HG03558 (cell line): ENCODE results near the gene PACS1.

Experiments used
- ATAC-seq: cut with Tn5 transposase; IDR thresholded peaks from one replicate; pipeline ENCODE4 v1.9.1; 2021; ENCODE audit warnings: moderate number of reproducible peaks; ENCODE audit not compliant: unreplicated experiment; ENCODE audit errors: extremely low read depth

PACS1 gene

DNA sequence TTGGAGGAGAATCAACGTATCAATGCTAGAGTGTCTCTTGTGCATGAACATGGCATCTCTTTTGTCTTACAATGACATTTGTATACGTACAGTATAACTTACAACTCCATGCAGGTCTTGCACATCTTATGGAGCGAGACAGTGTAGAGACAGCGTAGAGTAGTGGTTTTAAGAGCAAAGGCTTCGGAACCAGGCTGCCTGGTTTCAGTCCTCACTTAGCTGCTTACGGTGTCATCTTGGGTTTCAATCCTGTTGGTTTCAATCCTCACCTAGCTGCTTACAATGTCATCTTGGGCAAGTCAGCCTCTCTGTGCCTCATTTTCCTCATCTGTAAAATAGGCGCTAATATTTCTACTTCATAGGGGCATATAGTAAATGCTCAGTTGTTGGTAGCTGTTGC, 98.2 kb downstream of the PACS1 start:
- ATAC-seq, result no peak

- no peak for ATAC-seq
Observed at GRCh38 chr11:66172146-66172545, 102.1 kb downstream of the PACS1 start.

- no peak for ATAC-seq
Observed at GRCh38 chr11:66176650-66177049, 106.6 kb downstream of the PACS1 start.

GRCh38 chr11:66178183-66178582, 108.1 kb downstream of the PACS1 start:
- no peak for ATAC-seq

GRCh38 chr11:66178871-66179270, 108.8 kb downstream of the PACS1 start:
- no peak for ATAC-seq

DNA sequence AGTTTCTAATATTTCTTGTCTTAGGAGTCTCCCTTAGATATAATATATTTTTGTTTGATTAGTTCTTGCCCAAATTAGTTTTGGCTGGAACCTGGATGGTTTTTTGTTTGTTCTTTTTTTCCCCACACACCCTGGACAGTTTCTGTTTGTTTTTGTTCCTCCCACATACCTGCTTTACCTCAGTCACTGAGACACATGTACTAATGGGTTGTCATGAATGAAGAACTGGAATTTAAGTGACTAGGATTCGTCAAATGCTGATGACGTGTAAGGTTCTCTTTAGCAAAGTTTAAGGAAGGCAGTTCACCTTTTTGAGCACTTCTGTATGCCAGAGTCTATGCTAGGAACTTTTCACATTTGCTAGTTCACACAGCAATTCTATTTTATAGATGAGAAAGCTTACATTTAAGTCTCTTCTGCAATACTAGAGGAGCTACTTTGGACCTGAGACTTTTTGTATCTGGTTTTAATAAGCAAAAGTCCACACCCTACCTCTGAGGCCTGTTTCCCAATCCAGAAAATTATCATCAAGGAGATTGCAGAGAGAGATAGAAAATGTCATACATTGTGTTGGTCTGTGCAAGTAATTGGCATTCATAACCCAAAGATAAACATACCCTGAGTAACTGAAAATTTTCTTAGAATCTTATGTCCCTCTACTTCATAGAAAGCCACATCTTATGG, 111.7 kb downstream of the PACS1 start:
- no peak for ATAC-seq

DNA sequence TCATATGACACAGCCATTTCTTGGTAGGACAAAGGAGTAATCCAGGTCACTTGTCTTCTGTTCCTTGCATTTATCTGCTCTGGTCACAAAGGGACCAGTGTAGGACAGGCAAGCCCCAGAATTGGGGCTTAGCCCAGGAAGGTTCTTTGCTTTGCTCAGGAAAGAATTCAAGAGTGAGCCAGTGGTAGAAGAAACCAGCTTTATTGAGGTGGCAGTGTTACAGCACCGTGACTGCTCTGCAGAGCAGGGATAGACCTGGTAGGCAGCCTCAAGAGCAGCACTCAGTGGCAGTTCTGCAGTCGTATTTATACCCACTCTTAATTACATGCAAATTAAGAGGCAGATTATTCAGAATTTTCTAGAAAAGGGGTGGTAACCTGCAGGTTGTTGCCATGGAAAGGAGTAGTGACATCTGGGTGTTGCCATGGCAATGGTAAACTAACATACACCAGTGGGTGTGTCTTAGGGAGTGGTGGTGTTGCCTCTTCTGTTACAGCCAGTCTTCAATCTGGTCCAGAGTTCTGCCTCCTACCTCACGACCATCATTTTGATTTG, 113.5 kb downstream of the PACS1 start:
- no peak for ATAC-seq

DNA sequence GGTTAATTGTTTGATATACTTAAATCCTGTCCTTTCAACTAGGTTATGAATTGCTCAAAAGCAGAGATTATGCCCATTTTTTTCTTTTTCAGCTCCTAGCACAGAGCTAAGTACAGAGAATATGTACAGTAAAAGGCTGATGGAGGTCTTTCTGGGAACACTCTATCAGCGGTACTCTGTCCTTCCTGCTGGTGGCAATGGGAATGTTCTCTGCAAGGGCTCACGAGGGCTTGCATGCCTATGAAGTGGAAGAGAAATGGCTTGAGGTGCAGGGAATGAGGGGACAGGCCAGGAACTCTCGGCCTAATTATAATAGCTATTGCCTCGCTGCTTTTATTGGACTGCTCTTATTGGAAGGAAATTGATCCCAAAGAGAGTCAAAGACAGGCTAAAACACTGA, 114.7 kb downstream of the PACS1 start:
- no peak for ATAC-seq

- no peak for ATAC-seq
Observed at GRCh38 chr11:66186470-66186869, 116.4 kb downstream of the PACS1 start.

DNA sequence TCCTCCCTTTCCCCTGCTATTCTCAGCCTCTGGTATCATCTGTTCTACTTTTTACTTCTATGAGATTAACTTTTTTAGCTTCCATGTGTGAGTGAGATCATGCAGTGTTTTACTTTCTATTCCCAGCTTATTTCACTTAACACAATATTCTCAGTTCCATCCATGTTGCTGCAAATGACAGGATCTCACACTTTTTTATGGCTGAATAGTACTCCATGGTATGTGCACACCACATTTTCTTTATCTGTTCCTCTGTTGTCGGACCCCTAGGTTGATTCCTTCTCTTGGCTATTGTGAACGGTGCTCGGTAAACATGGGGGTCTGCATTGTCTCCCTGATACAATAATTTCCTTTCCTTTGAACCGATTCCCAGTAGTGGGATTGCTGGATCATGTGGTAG, 117.4 kb downstream of the PACS1 start:
- ATAC-seq, result no peak

GRCh38 chr11:66188580-66188979, 118.5 kb downstream of the PACS1 start:
- no peak for ATAC-seq

DNA sequence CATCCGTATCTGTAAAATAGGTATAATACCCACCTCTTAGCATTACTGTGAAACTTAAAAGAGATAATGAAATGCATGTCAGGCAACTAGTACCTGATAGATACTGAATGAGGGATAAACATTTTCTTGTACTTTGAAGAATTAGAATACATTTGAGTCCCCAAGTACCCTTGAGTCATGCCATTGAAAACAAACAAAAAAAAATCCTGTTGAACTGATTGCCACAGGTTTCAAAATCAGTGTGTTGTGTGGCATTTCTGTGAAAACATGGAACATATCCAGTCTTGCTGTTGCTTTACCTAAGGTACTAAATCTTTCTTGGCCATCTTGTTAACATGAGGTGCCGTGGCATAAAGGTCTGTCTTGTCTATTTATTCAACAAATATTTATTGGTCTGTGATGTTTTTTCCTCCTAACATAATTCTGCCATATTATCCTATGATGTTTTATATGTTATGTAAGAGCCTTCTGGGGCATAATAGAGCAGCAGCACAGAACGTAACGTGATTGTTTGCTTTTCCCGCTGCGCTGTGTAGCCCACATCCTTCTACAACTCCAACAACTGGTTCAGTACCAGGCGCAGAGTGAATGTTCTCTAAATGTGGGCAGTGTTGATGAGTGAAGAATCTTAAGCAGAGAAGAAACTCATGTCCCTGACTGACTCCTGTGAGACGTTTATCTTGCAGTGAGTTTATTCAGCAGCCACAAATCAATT, 119.1 kb downstream of the PACS1 start:
- ATAC-seq, result no peak

DNA sequence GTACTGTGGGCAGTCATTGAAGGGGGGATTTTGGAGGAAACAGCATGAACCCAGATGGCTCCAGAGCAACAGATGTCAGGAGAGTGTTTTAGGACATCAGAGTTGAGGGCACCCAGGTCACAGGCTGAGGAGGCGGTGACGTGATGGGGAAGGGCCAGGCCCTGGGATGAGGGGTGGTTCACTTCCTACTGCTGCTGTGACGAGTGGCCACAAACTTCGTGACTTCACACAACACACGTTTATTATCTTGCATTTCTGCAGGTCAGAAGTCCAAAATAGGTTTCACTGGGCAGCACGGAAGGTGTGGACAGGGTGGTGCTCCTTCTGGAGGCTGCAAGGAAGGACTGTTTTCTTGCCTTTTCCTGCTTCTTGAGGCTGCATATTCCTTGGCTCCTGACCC, 120.7 kb downstream of the PACS1 start:
- no peak for ATAC-seq

DNA sequence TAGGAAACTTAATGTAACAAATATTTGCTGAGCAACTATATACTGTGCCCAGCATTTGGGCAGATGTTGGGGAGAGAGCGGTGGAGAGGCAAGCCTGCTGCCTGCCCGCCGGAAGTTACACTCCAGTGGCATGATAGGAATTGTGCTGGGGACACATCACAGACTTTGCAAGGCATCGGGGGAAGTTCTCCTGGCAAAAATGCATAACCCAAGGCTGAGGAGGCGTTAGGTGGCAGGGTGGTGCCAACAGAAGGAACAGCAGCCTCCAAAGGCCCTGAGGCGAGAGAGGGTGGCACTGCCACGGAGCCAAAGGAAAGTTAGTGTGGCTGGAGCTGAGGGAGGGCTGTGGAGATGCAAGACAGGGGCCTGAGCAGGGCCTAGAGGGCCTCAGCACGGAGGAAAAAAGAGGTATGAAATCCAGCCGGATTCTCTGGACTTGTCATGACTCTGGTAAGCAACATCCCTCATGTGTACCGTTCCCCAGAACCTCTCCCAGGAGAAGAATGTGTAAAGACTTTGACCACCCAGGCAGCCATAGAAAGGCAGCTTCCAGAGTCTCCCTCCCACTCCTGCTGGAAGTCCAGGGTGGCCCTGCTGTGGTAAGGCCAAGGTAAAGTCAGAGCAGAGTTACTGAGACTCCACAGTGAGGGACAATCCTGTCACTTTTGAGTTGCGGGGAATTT, 122.2 kb downstream of the PACS1 start:
- no peak for ATAC-seq

DNA sequence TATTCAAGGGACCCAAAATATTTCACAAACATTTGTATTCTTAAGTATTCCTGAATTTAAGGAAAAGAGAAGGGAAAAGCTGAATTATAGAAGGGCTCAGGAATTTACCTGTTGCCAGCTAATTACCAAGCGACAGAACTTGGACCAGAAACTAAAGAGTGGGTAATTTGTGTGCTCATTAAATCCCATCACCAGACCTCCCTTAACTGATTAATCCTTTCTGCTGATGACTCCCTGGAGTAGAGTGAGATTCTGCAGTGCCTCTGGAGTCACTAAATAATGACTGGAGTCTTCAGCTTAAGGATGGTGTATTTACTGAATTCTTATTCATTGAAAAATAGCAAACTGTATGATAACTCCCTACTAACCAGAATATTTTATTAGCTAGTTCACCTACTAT, 124.3 kb downstream of the PACS1 start:
- no peak for ATAC-seq

DNA sequence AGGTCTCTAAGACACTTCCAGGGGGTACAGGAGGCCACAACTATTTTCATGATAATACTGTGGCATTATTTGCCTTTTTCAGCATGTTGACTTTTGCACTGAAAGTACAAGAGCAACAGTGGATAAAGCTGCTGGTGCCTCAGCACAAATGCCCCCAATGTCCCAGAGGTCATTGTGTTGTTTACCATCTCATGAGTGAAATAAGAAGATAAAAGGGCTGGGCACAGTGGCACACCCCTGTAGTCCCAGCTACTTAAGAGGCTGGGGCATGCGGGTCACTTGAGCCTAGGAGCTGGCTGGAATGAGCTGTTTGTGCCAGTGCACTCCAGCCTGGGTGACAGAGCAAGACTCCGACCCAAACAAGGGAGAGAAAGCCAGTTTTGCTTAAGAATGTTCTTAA, 125.8 kb downstream of the PACS1 start:
- ATAC-seq, result no peak

- ATAC-seq, result no peak
Observed at GRCh38 chr11:66203847-66204246, 133.8 kb downstream of the PACS1 start.

DNA sequence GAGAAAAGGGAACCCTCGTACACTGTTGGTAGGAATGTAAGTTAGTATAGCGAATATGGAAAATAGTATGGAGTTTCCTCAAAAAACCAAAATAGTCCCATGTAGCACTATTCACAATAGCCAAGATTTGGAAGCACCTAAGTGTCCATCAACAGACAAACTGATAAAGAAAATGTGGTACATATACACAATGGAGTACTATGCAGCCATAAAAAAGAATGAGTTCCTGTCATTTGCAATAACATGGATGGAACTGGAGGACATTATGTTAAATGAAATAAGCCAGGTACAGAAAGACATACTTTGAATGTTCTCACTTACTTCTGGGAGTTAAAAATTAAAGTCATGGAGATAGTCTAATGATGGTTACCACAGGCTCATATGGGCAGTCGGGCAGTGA, 134.3 kb downstream of the PACS1 start:
- no peak for ATAC-seq

DNA sequence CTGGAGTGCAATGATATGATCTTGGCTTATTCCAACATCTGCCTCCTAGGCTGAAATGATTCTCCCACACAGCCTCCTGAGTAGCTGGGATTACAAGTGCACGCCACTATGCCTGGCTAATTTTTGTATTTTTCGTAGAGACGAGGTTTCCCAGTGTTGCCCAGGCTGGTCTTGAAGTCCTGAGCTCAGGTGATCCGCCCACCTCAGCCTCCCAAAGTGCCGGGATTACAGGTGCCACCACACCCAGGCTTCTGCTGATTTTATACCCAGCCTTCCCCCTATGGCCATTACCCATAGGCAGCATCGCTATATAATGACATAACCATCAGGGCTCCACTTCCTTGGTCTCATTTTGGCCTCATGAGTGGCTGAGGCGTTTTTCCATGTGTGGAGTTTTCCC, 137.7 kb downstream of the PACS1 start:
- ATAC-seq, result no peak

DNA sequence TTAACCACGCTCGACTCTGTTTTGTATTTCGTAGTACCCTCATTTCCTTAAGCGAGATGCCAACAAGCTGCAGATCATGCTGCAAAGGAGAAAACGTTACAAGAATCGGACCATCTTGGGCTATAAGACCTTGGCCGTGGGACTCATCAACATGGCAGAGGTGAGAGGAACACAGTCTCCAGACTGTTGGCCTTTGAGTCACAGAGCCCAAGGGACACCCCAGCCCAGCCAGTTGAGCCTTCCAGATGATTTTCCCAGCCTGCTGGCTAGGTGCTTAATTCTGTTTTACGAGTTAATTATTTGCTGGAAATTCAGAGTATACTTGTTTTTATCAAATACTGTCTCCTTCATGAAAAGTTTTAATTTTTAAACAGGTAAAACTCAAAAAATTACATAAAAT, 141.0 kb downstream of the PACS1 start:
- no peak for ATAC-seq

- ATAC-seq, result no peak
Observed at GRCh38 chr11:66216911-66217310, 146.8 kb downstream of the PACS1 start.
